Ovary (tissue), 3 donors: Measurements from ENCODE around the gene CA6.

Source experiments
- CTCF ChIP-seq, 3 donors: fragments of 450-650 bp in 2 of 3; fragments of 200-600 bp in 1 of 3; IDR thresholded peaks; one replicate each; pipeline versions ENCODE4 v1.5.1 to v1.8.0; 2016 to 2022; ENCODE audit warnings: antibody characterized with exemption in 3 of 3, mild to moderate bottlenecking in 1 of 3
- EP300 ChIP-seq: sonication (generic); formaldehyde crosslinking; IDR thresholded peaks from one replicate; pipeline ENCODE4 v1.6.1; 2017; ENCODE audit warnings: antibody characterized with exemption
- POLR2A ChIP-seq: fragments of 450-650 bp; IDR thresholded peaks from one replicate; pipeline ENCODE4 v1.6.1; 2017; ENCODE audit warnings: antibody characterized with exemption, mild to moderate bottlenecking, moderate library complexity
- donor health status: DM: no; HTN: no; CAD: no.

DNA sequence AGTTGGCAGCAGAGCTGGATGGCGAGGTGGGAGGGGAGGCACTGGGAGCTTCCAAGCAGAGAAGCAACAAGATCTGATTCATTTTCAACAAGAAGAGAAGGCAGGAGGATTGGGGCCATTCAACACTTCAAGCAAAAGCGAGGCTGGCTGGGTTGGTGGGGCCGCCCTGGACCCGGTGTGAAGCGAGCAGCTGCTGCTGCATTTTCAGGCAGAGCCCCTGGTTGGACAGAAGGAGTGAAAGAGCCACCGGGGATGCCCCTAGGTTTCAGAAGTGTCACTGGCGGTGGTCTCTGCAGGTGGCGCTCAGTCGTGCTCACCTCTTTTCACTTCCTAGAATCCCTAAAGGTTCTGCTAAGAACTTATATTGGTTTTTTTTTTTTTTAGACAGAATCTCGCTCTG lies 62.6 kb downstream of the CA6 start:
- TF ChIP-seq EP300 = no peak
- no peak for TF ChIP-seq CTCF (IDR thresholded peaks at IDR 0.05)
- TF ChIP-seq POLR2A = no peak
